PC-9 (cell line): Measurements from ENCODE around the gene DNM3. TPM values are rescaled to one million over a fixed set of nuclear protein-coding genes. Genes with fewer than 3 reads are reported as not detected.

ENCODE experiments used
- BruUV-seq: library from RNA; stranded (reverse); fragments of 400-500 nt; replicated peaks from 2 replicates; lab custom pipeline; 2021; lab: Mats Ljungman, UMichigan
- CTCF ChIA-PET: fragments of 300-600 bp; sonication (Branson Sonifier 250); formaldehyde crosslinking; loops from one replicate; lab custom pipeline; 2022; ENCODE audit warnings: antibody characterized with exemption; lab: Charles Lee
- POLR2A ChIA-PET: fragments of 300-600 bp; sonication (Branson Sonifier 250); formaldehyde crosslinking; loops from one replicate; lab custom pipeline; 2022; ENCODE audit warnings: antibody characterized with exemption; ENCODE audit not compliant: unreplicated experiment; lab: Charles Lee
- DNase-seq, 2 experiments: peaks; one replicate each; pipeline versions ENCODE4 v3.0.0 to v3.0.0-alpha.2; 2015 to 2022; ENCODE audit warnings: mixed read lengths in 1 of 2
- H2AFZ ChIP-seq: fragments of 200-600 bp; sonication (generic); 2 replicates; pipeline ENCODE4 v1.8.1; 2017; ENCODE audit warnings: antibody characterized with exemption
- H3F3A ChIP-seq: fragments of 200-600 bp; sonication (generic); 2 replicates; pipeline ENCODE4 v1.8.1; 2017; ENCODE audit warnings: antibody characterized with exemption, mild to moderate bottlenecking, low read depth; ENCODE audit not compliant: insufficient read depth
- H3K27ac ChIP-seq: fragments of 200-600 bp; sonication (generic); 2 replicates; pipeline ENCODE4 v1.6.1; 2016; ENCODE audit warnings: mixed run types
- H3K27me3 ChIP-seq: fragments of 200-600 bp; sonication (generic); 2 replicates; pipeline ENCODE4 v1.6.1; 2016; ENCODE audit warnings: low read depth, mixed run types; ENCODE audit not compliant: insufficient read depth
- H3K36me3 ChIP-seq: fragments of 200-600 bp; sonication (generic); 2 replicates; pipeline ENCODE4 v1.6.1; 2016; ENCODE audit warnings: low read depth, mixed run types
- H3K4me1 ChIP-seq: fragments of 200-600 bp; sonication (generic); replicated peaks from 2 replicates; pipeline ENCODE4 v1.6.1; 2016; ENCODE audit warnings: mixed run types; ENCODE audit not compliant: insufficient read depth
- H3K4me2 ChIP-seq: fragments of 200-600 bp; sonication (generic); 2 replicates; pipeline ENCODE4 v1.6.1; 2017; ENCODE audit warnings: mixed run types
- H3K4me3 ChIP-seq: fragments of 200-600 bp; sonication (generic); 2 replicates; pipeline ENCODE4 v1.6.1; 2016; ENCODE audit warnings: mixed run types
- H3K79me2 ChIP-seq: fragments of 200-600 bp; sonication (generic); 2 replicates; pipeline ENCODE4 v1.6.1; 2017; ENCODE audit warnings: low read depth, mixed run types
- H3K9me2 ChIP-seq: fragments of 200-600 bp; sonication (generic); 2 replicates; pipeline ENCODE4 v1.8.1; 2017; ENCODE audit warnings: mild to moderate bottlenecking; ENCODE audit not compliant: insufficient read depth
- H3K9me3 ChIP-seq: fragments of 200-600 bp; sonication (generic); 2 replicates; pipeline ENCODE4 v1.8.1; 2016; ENCODE audit warnings: low read depth; ENCODE audit not compliant: insufficient read depth
- H4K20me1 ChIP-seq: fragments of 200-600 bp; sonication (generic); 2 replicates; pipeline ENCODE4 v1.8.1; 2017; ENCODE audit not compliant: insufficient read depth
- CTCF ChIP-seq: fragments of 200-600 bp; sonication (generic); conservative IDR thresholded peaks from 2 replicates; pipeline ENCODE4 v1.6.1; 2017; ENCODE audit warnings: mixed run types, antibody characterized with exemption, mild to moderate bottlenecking, moderate library complexity
- EZH2 ChIP-seq: fragments of 200-600 bp; sonication (generic); IDR thresholded peaks from 2 replicates; pipeline ENCODE4 v1.8.0; 2017; ENCODE audit warnings: antibody characterized with exemption, low read depth
- intact Hi-C: fragments of 100-400 bp; cut with micrococcal nuclease; formaldehyde crosslinking; loops from one replicate; pipeline ENCODE4 v1.10.0; 2022; ENCODE audit not compliant: unreplicated experiment
- total RNA-seq: library from RNA; stranded (reverse); gene quantifications from 2 replicates; pipeline ENCODE4 v1.2.3, GENCODE V29; 2021

Gene DNM3
- total RNA-seq, 1 experiment from 2014 or later = 1.7 TPM

DNA sequence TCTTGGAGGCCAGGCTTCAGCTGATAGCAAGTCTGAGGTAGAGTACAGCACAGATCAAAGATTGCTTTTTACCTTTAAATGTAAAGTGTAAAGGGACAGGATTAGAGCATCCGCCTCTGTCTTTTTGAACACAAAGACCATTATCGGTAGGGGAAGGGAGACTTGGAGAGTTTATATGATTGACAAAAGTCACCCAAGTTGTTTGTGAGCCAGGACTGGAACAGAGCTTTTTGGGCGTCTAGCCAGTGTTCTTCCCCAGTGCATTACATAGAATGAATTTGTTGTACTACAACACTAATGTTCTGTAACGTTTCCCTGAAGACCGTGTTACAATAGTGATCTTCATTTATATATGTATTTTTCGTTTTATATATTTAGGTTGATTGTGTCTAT is 611.9 kb downstream of the DNM3 start:
- no TSS peak for BruUV-seq
- TF ChIP-seq EZH2 (no peak), CTCF (no peak)
- intact Hi-C loops = no loop called here
- Histone ChIP-seq H2AFZ (no peak overlapping the region), H3K27me3 (no peaks in the 10 kb centered on the region), H3K36me3 (no peaks in the 10 kb centered on the region), H3K9me3 (no peaks in the 10 kb centered on the region), H4K20me1 (no peaks in the 10 kb centered on the region), H3K27ac (no peak overlapping the region), H3K79me2 (no peaks in the 10 kb centered on the region), H3K4me1 (peaks cover 54% of the 10 kb centered on the region), H3K4me3 (no peak overlapping the region), H3K9me2 (no peaks in the 10 kb centered on the region), H3F3A (peaks cover 41% of the 10 kb centered on the region), H3K4me2 (no peak overlapping the region)
- DNase-seq = no peak
- ChIA-PET CTCF (no interaction called here), POLR2A (interaction anchor here (1.2 kb wide), 1 partner anchor 79 kb away, joined by 10 read pairs; the partner anchor contains the start of gene SUCO)

DNA sequence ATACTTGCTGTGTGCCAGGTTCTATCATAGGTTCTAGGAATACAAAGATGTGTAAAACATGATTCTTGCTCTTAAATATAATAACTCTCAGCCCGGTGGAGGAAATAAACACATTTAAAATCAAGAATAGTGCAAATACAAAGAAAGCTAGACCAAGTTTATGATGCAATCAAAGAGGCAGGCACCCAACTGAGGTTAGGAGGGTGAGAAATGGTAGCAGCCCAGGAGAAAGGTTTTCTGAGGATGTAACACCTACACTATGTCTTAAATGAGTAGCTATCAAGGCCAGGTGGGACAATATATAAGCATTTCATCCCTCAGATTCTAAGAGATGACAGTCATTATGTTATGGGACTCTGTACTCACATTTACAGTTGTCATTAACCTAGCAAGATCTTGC is 612.3 kb downstream of the DNM3 start:
- POLR2A ChIA-PET = interaction anchor here (1.2 kb wide), 1 partner anchor 79 kb away, joined by 10 read pairs; the partner anchor contains the start of gene SUCO
- no peak overlapping the region for H2AFZ ChIP-seq
- DNase-seq = no peak
- TF ChIP-seq CTCF = no peak
- TF ChIP-seq EZH2 = no peak
- H3K9me3 ChIP-seq = no peaks in the 10 kb centered on the region
- no peaks in the 10 kb centered on the region for H3K79me2 ChIP-seq
- no peak overlapping the region for H3K27ac ChIP-seq
- no peaks in the 10 kb centered on the region for H3K9me2 ChIP-seq
- peaks cover 36% of the 10 kb centered on the region for H3F3A ChIP-seq
- peaks cover 49% of the 10 kb centered on the region for H3K4me1 ChIP-seq
- intact Hi-C loops = no loop called here
- H4K20me1 ChIP-seq = no peaks in the 10 kb centered on the region
- no peaks in the 10 kb centered on the region for H3K36me3 ChIP-seq
- H3K4me3 ChIP-seq = no peak overlapping the region
- no peak overlapping the region for H3K4me2 ChIP-seq
- CTCF ChIA-PET = no interaction called here
- no peaks in the 10 kb centered on the region for H3K27me3 ChIP-seq
- no TSS peak for BruUV-seq

DNA sequence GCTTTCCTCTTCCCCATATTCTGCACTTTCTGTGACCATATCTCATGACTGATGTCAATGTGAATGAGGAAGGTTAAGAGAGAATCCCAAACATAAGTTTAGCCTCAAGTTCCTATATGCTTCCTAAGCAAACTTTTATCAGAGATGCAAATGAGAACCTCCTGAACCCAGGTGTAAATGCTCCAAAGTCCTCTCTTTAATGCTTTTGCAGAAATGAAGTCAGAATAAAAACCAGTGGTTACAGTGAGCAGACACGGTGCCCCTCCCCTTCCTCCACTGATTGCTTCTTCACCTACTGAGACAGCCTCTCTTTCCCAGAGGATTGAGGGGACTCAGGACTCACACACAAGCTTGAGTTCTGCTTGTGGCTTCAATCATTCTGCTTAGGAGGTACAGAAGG is 614.2 kb downstream of the DNM3 start:
- no peaks in the 10 kb centered on the region for H3K36me3 ChIP-seq
- no peak overlapping the region for H2AFZ ChIP-seq
- no peak overlapping the region for H3K4me3 ChIP-seq
- H3K27ac ChIP-seq = no peak overlapping the region
- H3F3A ChIP-seq = peaks cover 26% of the 10 kb centered on the region
- intact Hi-C loops = no loop called here
- H3K4me2 ChIP-seq = no peak overlapping the region
- BruUV-seq = no TSS peak
- H4K20me1 ChIP-seq = no peaks in the 10 kb centered on the region
- H3K79me2 ChIP-seq = no peaks in the 10 kb centered on the region
- DNase-seq = no peak
- POLR2A ChIA-PET = no interaction called here
- no peaks in the 10 kb centered on the region for H3K9me2 ChIP-seq
- no peaks in the 10 kb centered on the region for H3K9me3 ChIP-seq
- TF ChIP-seq EZH2 = no peak
- TF ChIP-seq CTCF = no peak
- H3K27me3 ChIP-seq = no peaks in the 10 kb centered on the region
- CTCF ChIA-PET = interaction anchor here (0.6 kb wide), 1 partner anchor 92 kb away, joined by 3 read pairs; no protein-coding TSS in a partner anchor
- H3K4me1 ChIP-seq = peaks cover 38% of the 10 kb centered on the region
